PC-9 (cell line): Measurements from ENCODE around the gene NECAP2. TPM values are rescaled to one million over a fixed set of nuclear protein-coding genes. Genes with fewer than 3 reads are reported as not detected.

ENCODE experiments used
- BruUV-seq: library from RNA; stranded (reverse); fragments of 400-500 nt; replicated peaks from 2 replicates; lab custom pipeline; 2021; lab: Mats Ljungman, UMichigan
- CTCF ChIA-PET: fragments of 300-600 bp; sonication (Branson Sonifier 250); formaldehyde crosslinking; loops from one replicate; lab custom pipeline; 2022; ENCODE audit warnings: antibody characterized with exemption; lab: Charles Lee
- POLR2A ChIA-PET: fragments of 300-600 bp; sonication (Branson Sonifier 250); formaldehyde crosslinking; loops from one replicate; lab custom pipeline; 2022; ENCODE audit warnings: antibody characterized with exemption; ENCODE audit not compliant: unreplicated experiment; lab: Charles Lee
- DNase-seq, 2 experiments: peaks; one replicate each; pipeline versions ENCODE4 v3.0.0 to v3.0.0-alpha.2; 2015 to 2022; ENCODE audit warnings: mixed read lengths in 1 of 2
- H2AFZ ChIP-seq: fragments of 200-600 bp; sonication (generic); 2 replicates; pipeline ENCODE4 v1.8.1; 2017; ENCODE audit warnings: antibody characterized with exemption
- H3F3A ChIP-seq: fragments of 200-600 bp; sonication (generic); 2 replicates; pipeline ENCODE4 v1.8.1; 2017; ENCODE audit warnings: antibody characterized with exemption, mild to moderate bottlenecking, low read depth; ENCODE audit not compliant: insufficient read depth
- H3K27ac ChIP-seq: fragments of 200-600 bp; sonication (generic); 2 replicates; pipeline ENCODE4 v1.6.1; 2016; ENCODE audit warnings: mixed run types
- H3K27me3 ChIP-seq: fragments of 200-600 bp; sonication (generic); 2 replicates; pipeline ENCODE4 v1.6.1; 2016; ENCODE audit warnings: low read depth, mixed run types; ENCODE audit not compliant: insufficient read depth
- H3K36me3 ChIP-seq: fragments of 200-600 bp; sonication (generic); 2 replicates; pipeline ENCODE4 v1.6.1; 2016; ENCODE audit warnings: low read depth, mixed run types
- H3K4me1 ChIP-seq: fragments of 200-600 bp; sonication (generic); replicated peaks from 2 replicates; pipeline ENCODE4 v1.6.1; 2016; ENCODE audit warnings: mixed run types; ENCODE audit not compliant: insufficient read depth
- H3K4me2 ChIP-seq: fragments of 200-600 bp; sonication (generic); 2 replicates; pipeline ENCODE4 v1.6.1; 2017; ENCODE audit warnings: mixed run types
- H3K4me3 ChIP-seq: fragments of 200-600 bp; sonication (generic); 2 replicates; pipeline ENCODE4 v1.6.1; 2016; ENCODE audit warnings: mixed run types
- H3K79me2 ChIP-seq: fragments of 200-600 bp; sonication (generic); 2 replicates; pipeline ENCODE4 v1.6.1; 2017; ENCODE audit warnings: low read depth, mixed run types
- H3K9me2 ChIP-seq: fragments of 200-600 bp; sonication (generic); 2 replicates; pipeline ENCODE4 v1.8.1; 2017; ENCODE audit warnings: mild to moderate bottlenecking; ENCODE audit not compliant: insufficient read depth
- H3K9me3 ChIP-seq: fragments of 200-600 bp; sonication (generic); 2 replicates; pipeline ENCODE4 v1.8.1; 2016; ENCODE audit warnings: low read depth; ENCODE audit not compliant: insufficient read depth
- H4K20me1 ChIP-seq: fragments of 200-600 bp; sonication (generic); 2 replicates; pipeline ENCODE4 v1.8.1; 2017; ENCODE audit not compliant: insufficient read depth
- CTCF ChIP-seq: fragments of 200-600 bp; sonication (generic); conservative IDR thresholded peaks from 2 replicates; pipeline ENCODE4 v1.6.1; 2017; ENCODE audit warnings: mixed run types, antibody characterized with exemption, mild to moderate bottlenecking, moderate library complexity
- EZH2 ChIP-seq: fragments of 200-600 bp; sonication (generic); IDR thresholded peaks from 2 replicates; pipeline ENCODE4 v1.8.0; 2017; ENCODE audit warnings: antibody characterized with exemption, low read depth
- intact Hi-C: fragments of 100-400 bp; cut with micrococcal nuclease; formaldehyde crosslinking; loops from one replicate; pipeline ENCODE4 v1.10.0; 2022; ENCODE audit not compliant: unreplicated experiment
- total RNA-seq: library from RNA; stranded (reverse); gene quantifications from 2 replicates; pipeline ENCODE4 v1.2.3, GENCODE V29; 2021

Gene NECAP2
- total RNA-seq, 1 experiment from 2014 or later, result 49.6 TPM

GRCh38 chr1:16436946-16437474 is 3.5 kb upstream of the NECAP2 start, which contains the start of gene SPATA21:
SPATA21 (minus strand) TSS chr1:16437424; CDS start chr1:16431371, 6,053 bp downstream.
- H3K79me2 ChIP-seq, result peaks cover 14% of the 10 kb centered on the region
- BruUV-seq, result no TSS peak
- no peaks in the 10 kb centered on the region for H3K9me3 ChIP-seq
- no peak within 1 kb of the TSS for H3K4me2 ChIP-seq
- no peak within 1 kb of the TSS for H3K4me3 ChIP-seq
- intact Hi-C loops, result no loop called here
- H3K9me2 ChIP-seq, result no peaks in the 10 kb centered on the region
- H3F3A ChIP-seq, result no peaks in the 10 kb centered on the region
- POLR2A ChIA-PET, result no interaction called here
- DNase-seq, result no peak
- CTCF ChIA-PET, result no interaction called here
- peaks cover 5% of the 10 kb centered on the region; the same call in 1 of the 2 replicates for H3K4me1 ChIP-seq
- H4K20me1 ChIP-seq, result no peaks in the 10 kb centered on the region
- H2AFZ ChIP-seq, result no peak within 1 kb of the TSS
- no peaks in the 10 kb centered on the region for H3K27me3 ChIP-seq
- H3K27ac ChIP-seq, result no peak within 1 kb of the TSS
- no peaks in the 10 kb centered on the region for H3K36me3 ChIP-seq
- TF ChIP-seq CTCF, result no peak
- no peak for TF ChIP-seq EZH2

GRCh38 chr1:16438516-16438915 is 2.0 kb upstream of the NECAP2 start:
- intact Hi-C loops, result no loop called here

GRCh38 chr1:16438924-16439323 is 1.6 kb upstream of the NECAP2 start:
- H3K4me1 ChIP-seq, result peaks cover 5% of the 10 kb centered on the region; the same call in 1 of the 2 replicates
- H3K9me3 ChIP-seq, result no peaks in the 10 kb centered on the region
- BruUV-seq, result no TSS peak
- CTCF ChIA-PET, result no interaction called here
- no peak overlapping the region for H3K4me3 ChIP-seq
- H2AFZ ChIP-seq, result no peak overlapping the region
- H3K36me3 ChIP-seq, result no peaks in the 10 kb centered on the region
- no peaks in the 10 kb centered on the region for H4K20me1 ChIP-seq
- DNase-seq, result no peak
- no peaks in the 10 kb centered on the region for H3F3A ChIP-seq
- H3K27me3 ChIP-seq, result no peaks in the 10 kb centered on the region
- no peak for TF ChIP-seq EZH2
- no peak for TF ChIP-seq CTCF
- intact Hi-C loops, result no loop called here
- H3K79me2 ChIP-seq, result peaks cover 25% of the 10 kb centered on the region
- H3K27ac ChIP-seq, result no peak overlapping the region
- H3K9me2 ChIP-seq, result no peaks in the 10 kb centered on the region
- H3K4me2 ChIP-seq, result no peak overlapping the region
- POLR2A ChIA-PET, result interaction anchor here (0.6 kb wide), 1 partner anchor 76 kb away, joined by 5 read pairs; no protein-coding TSS in a partner anchor

More at GRCh38 chr1:16438516-16438915, 2.0 kb upstream of the NECAP2 start:
- Histone ChIP-seq H3K79me2 (peaks cover 25% of the 10 kb centered on the region), H3K9me2 (no peaks in the 10 kb centered on the region), H3K27me3 (no peaks in the 10 kb centered on the region), H3F3A (no peaks in the 10 kb centered on the region), H3K36me3 (no peaks in the 10 kb centered on the region), H3K9me3 (no peaks in the 10 kb centered on the region), H3K4me2 (no peak overlapping the region), H3K4me3 (no peak overlapping the region), H4K20me1 (no peaks in the 10 kb centered on the region), H2AFZ (no peak overlapping the region), H3K27ac (no peak overlapping the region), H3K4me1 (peaks cover 5% of the 10 kb centered on the region; the same call in 1 of the 2 replicates)
- no peak for DNase-seq
- no TSS peak for BruUV-seq
- CTCF ChIA-PET, result no interaction called here
- TF ChIP-seq EZH2 (no peak), CTCF (no peak)
- POLR2A ChIA-PET, result no interaction called here
